GM15510 (cell line): Measurements from ENCODE around the gene C8G.

ENCODE experiments used
- POLR2A ChIP-seq: IDR thresholded peaks from 3 replicates; pipeline ENCODE4 v1.6.1; 2011; ENCODE audit warnings: borderline replicate concordance; ENCODE audit not compliant: insufficient read length; ENCODE audit errors: extremely low read depth

Gene C8G

GRCh38 chr9:136913701-136914438 is 31.2 kb upstream of the C8G start:
- no peak for TF ChIP-seq POLR2A

- no peak for TF ChIP-seq POLR2A
Observed at GRCh38 chr9:136915632-136916329, 29.3 kb upstream of the C8G start.

- no peak for TF ChIP-seq POLR2A
Observed at GRCh38 chr9:136916330-136917184, 28.5 kb upstream of the C8G start.

GRCh38 chr9:136917902-136918301 is 27.1 kb upstream of the C8G start:
- TF ChIP-seq POLR2A, result no peak

GRCh38 chr9:136920069-136920468 is 25.0 kb upstream of the C8G start:
- TF ChIP-seq POLR2A, result no peak

GRCh38 chr9:136920734-136921231 is 24.3 kb upstream of the C8G start:
- no peak for TF ChIP-seq POLR2A

GRCh38 chr9:136921307-136921706 is 23.7 kb upstream of the C8G start:
- no peak for TF ChIP-seq POLR2A

GRCh38 chr9:136921718-136922117 is 23.3 kb upstream of the C8G start:
- no peak for TF ChIP-seq POLR2A

GRCh38 chr9:136922540-136922939 is 22.5 kb upstream of the C8G start:
- TF ChIP-seq POLR2A, result no peak

GRCh38 chr9:136923881-136924280 is 21.2 kb upstream of the C8G start:
- TF ChIP-seq POLR2A, result no peak

GRCh38 chr9:136925414-136926153 is 19.5 kb upstream of the C8G start:
- no peak for TF ChIP-seq POLR2A

GRCh38 chr9:136926154-136926704 is 18.8 kb upstream of the C8G start:
- TF ChIP-seq POLR2A, result no peak

- no peak for TF ChIP-seq POLR2A
Observed at GRCh38 chr9:136926749-136927148, 18.3 kb upstream of the C8G start.
